ENCODE data around the gene EPB41L2.

DNA sequence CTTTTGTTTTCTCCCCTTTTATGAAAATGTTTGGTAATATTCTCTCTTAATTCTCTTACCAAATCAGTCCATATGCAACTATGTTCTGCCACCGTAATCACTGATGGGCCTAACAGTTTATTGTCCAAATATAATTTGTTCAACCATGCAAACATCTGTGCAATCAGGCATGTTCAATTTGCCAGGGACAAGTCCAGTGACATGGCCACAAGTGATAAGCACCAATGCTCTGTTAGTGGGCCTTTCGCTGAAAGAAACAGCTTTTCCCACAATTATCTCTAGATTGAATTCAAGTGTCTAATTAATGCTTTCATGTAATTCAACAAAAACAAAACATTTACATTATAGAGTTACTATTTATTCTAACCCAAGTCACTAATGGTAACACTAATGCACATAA is 53.3 kb downstream of the EPB41L2 start:
- TF ChIP-seq, protein P1, sequence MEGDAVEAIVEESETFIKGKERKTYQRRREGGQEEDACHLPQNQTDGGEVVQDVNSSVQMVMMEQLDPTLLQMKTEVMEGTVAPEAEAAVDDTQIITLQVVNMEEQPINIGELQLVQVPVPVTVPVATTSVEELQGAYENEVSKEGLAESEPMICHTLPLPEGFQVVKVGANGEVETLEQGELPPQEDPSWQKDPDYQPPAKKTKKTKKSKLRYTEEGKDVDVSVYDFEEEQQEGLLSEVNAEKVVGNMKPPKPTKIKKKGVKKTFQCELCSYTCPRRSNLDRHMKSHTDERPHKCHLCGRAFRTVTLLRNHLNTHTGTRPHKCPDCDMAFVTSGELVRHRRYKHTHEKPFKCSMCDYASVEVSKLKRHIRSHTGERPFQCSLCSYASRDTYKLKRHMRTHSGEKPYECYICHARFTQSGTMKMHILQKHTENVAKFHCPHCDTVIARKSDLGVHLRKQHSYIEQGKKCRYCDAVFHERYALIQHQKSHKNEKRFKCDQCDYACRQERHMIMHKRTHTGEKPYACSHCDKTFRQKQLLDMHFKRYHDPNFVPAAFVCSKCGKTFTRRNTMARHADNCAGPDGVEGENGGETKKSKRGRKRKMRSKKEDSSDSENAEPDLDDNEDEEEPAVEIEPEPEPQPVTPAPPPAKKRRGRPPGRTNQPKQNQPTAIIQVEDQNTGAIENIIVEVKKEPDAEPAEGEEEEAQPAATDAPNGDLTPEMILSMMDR (IDR thresholded peaks at IDR 0.05): no peak
- TF ChIP-seq POLR2A (IDR thresholded peaks at IDR 0.05): no peak

All from Peyer's patch (tissue), 4 donors.